Spinal cord (tissue), 10 donors: Measurements from ENCODE around the gene WNT7B. TPM values are rescaled to one million over a fixed set of nuclear protein-coding genes. Genes with fewer than 3 reads are reported as not detected.
A peak's percentile ranks its signal among the peaks of the same experiment; 100 is the strongest.

Source experiments
- DNase-seq, 6 donors: peaks; one replicate each; pipeline versions ENCODE4 v3.0.0 to v3.0.0-alpha.2; 2013 to 2015; ENCODE audit warnings: low spot score in 6 of 6, low read depth in 4 of 6
- H3K27ac ChIP-seq: one replicate; pipeline ENCODE4 v1.5.1; 2013; ENCODE audit warnings: low read depth, low read length, control low read depth
- H3K27me3 ChIP-seq: one replicate; pipeline ENCODE4 v1.6.1; 2013; ENCODE audit warnings: low read length; ENCODE audit not compliant: control insufficient read depth, insufficient read depth
- H3K36me3 ChIP-seq: one replicate; pipeline ENCODE4 v1.6.1; 2013; ENCODE audit warnings: low read length; ENCODE audit not compliant: control insufficient read depth, insufficient read depth
- H3K4me1 ChIP-seq: one replicate; pipeline ENCODE4 v1.6.1; 2013; ENCODE audit warnings: low read length; ENCODE audit not compliant: control insufficient read depth, insufficient read depth
- H3K4me3 ChIP-seq: one replicate; pipeline ENCODE4 v1.5.1; 2013; ENCODE audit warnings: low read depth, low read length, control low read depth
- H3K9me3 ChIP-seq: one replicate; pipeline ENCODE4 v1.6.1; 2013; ENCODE audit warnings: low read length; ENCODE audit not compliant: control insufficient read depth, insufficient read depth
- WGBS: methylation state at CpG from one replicate; pipeline ENCODE4 v1.1.5; 2013; ENCODE audit warnings: missing lambda C conversion rate; ENCODE audit not compliant: insufficient coverage; 5-methylcytosine and 5-hydroxymethylcytosine counted together
- polyA plus RNA-seq, 2 donors: library from polyadenylated mRNA; unstranded; fragments of 120-200 nt; gene quantifications; one replicate each; pipeline ENCODE4 v1.2.1, GENCODE V29; 2013; ENCODE audit not compliant: insufficient read length in 2 of 2
- total RNA-seq, 2 donors: library from RNA; depleted of rRNA in 1 of 2; stranded (reverse); fragments of 120-200 nt in 1 of 2; fragments of >200 nt in 1 of 2; gene quantifications; one replicate each; pipeline versions ENCODE4 v1.2.3 to v1.2.4, GENCODE V29; 2013 to 2014
- donor health status: healthy.

The WNT7B gene
- total and polyA plus RNA-seq, 4 donors = 2.6 to 24.9 (median 13.3) TPM

GRCh38 chr22:45887202-45888131, 89.5 kb downstream of the WNT7B start:
- peaks cover 15% of the 10 kb centered on the region for H3K36me3 ChIP-seq
- no peak for DNase-seq
- 92% methylated on average over 21 of the region's 22 CpGs for whole genome bisulfite sequencing
- H3K4me1 ChIP-seq = peaks cover 57% of the 10 kb centered on the region
- H3K9me3 ChIP-seq = no peaks in the 10 kb centered on the region
- no peak overlapping the region for H3K27ac ChIP-seq
- no peak overlapping the region for H3K4me3 ChIP-seq
- peaks cover 2% of the 10 kb centered on the region for H3K27me3 ChIP-seq

- Histone ChIP-seq H3K36me3 (peaks cover 15% of the 10 kb centered on the region), H3K4me3 (no peak overlapping the region), H3K4me1 (peaks cover 66% of the 10 kb centered on the region), H3K9me3 (no peaks in the 10 kb centered on the region), H3K27me3 (peaks cover 2% of the 10 kb centered on the region), H3K27ac (no peak overlapping the region)
- DNase-seq = no peak
- 93% methylated on average over 7 of the region's 7 CpGs for WGBS
Measured at GRCh38 chr22:45886540-45886939, 90.4 kb downstream of the WNT7B start.

GRCh38 chr22:45885941-45886395, 91.0 kb downstream of the WNT7B start:
- H3K4me1 ChIP-seq = peaks cover 72% of the 10 kb centered on the region
- no peak overlapping the region for H3K27ac ChIP-seq
- H3K9me3 ChIP-seq = no peaks in the 10 kb centered on the region
- DNase-seq = peak in 2 of 6 donors; percentile 47 to 76
- WGBS = 20% methylated on average over 21 of the region's 21 CpGs
- peaks cover 15% of the 10 kb centered on the region for H3K36me3 ChIP-seq
- peaks cover 2% of the 10 kb centered on the region for H3K27me3 ChIP-seq
- no peak overlapping the region for H3K4me3 ChIP-seq

GRCh38 chr22:45885171-45885840, 91.7 kb downstream of the WNT7B start:
- H3K4me1 ChIP-seq = peaks cover 78% of the 10 kb centered on the region
- peaks cover 2% of the 10 kb centered on the region for H3K27me3 ChIP-seq
- WGBS = 81% methylated on average over 14 of the region's 16 CpGs
- H3K9me3 ChIP-seq = no peaks in the 10 kb centered on the region
- no peak for DNase-seq
- peaks cover 15% of the 10 kb centered on the region for H3K36me3 ChIP-seq
- H3K27ac ChIP-seq = no peak overlapping the region
- H3K4me3 ChIP-seq = no peak overlapping the region

GRCh38 chr22:45884201-45885062, 92.5 kb downstream of the WNT7B start:
- WGBS = 80% methylated on average over 26 of the region's 27 CpGs
- no peak for DNase-seq
- Histone ChIP-seq H3K9me3 (no peaks in the 10 kb centered on the region), H3K27ac (no peak overlapping the region), H3K36me3 (peaks cover 15% of the 10 kb centered on the region), H3K4me3 (no peak overlapping the region), H3K27me3 (peaks cover 4% of the 10 kb centered on the region), H3K4me1 (peaks cover 78% of the 10 kb centered on the region)

GRCh38 chr22:45883811-45884170, 93.2 kb downstream of the WNT7B start:
- no peak for DNase-seq
- Histone ChIP-seq H3K36me3 (peaks cover 15% of the 10 kb centered on the region), H3K9me3 (no peaks in the 10 kb centered on the region), H3K4me1 (peaks cover 76% of the 10 kb centered on the region), H3K27me3 (peaks cover 3% of the 10 kb centered on the region), H3K27ac (no peak overlapping the region), H3K4me3 (no peak overlapping the region)
- WGBS = 92% methylated on average over 5 of the region's 8 CpGs

GRCh38 chr22:45882881-45883810, 93.8 kb downstream of the WNT7B start:
- H3K9me3 ChIP-seq = no peaks in the 10 kb centered on the region
- H3K4me1 ChIP-seq = peaks cover 77% of the 10 kb centered on the region
- no peak overlapping the region for H3K4me3 ChIP-seq
- peaks cover 11% of the 10 kb centered on the region for H3K36me3 ChIP-seq
- DNase-seq = no peak
- peaks cover 3% of the 10 kb centered on the region for H3K27me3 ChIP-seq
- WGBS = 83% methylated on average over 22 of the region's 32 CpGs
- no peak overlapping the region for H3K27ac ChIP-seq

GRCh38 chr22:45881524-45881875, 95.5 kb downstream of the WNT7B start:
- 52% methylated on average over 6 of the region's 8 CpGs for WGBS
- Histone ChIP-seq H3K27ac (peak overlapping the region; percentile 55), H3K27me3 (peaks cover 3% of the 10 kb centered on the region), H3K4me3 (no peak overlapping the region), H3K36me3 (peaks cover 14% of the 10 kb centered on the region), H3K4me1 (peaks cover 92% of the 10 kb centered on the region), H3K9me3 (no peaks in the 10 kb centered on the region)
- no peak for DNase-seq
